Body of pancreas (tissue), 4 donors: ENCODE results near the gene TLCD3A.

Experiments used
- CTCF ChIP-seq, 7 experiments: fragments of 450-650 bp in 4 of 7; fragments of 200-600 bp in 3 of 7; sonication (generic) in 3 of 7; IDR thresholded peaks; one replicate each; pipeline ENCODE4 v1.5.1; 2016 to 2019; ENCODE audit warnings: antibody characterized with exemption in 7 of 7
- POLR2A ChIP-seq, 3 donors: fragments of 450-650 bp; IDR thresholded peaks; one replicate each; pipeline ENCODE4 v1.6.1; 2016; ENCODE audit warnings: antibody characterized with exemption in 3 of 3, mild to moderate bottlenecking in 2 of 3

GRCh38 chr17:773467-774312 lies 41.3 kb downstream of the TLCD3A start:
- no peak for TF ChIP-seq CTCF (IDR thresholded peaks at IDR 0.05)
- no peak for TF ChIP-seq POLR2A (IDR thresholded peaks at IDR 0.05)
